GM19043 (cell line): ENCODE data around the gene CHST14.
"Not testable (repeated sequence)": the region's sequence is repeated elsewhere in the genome, so short reads cannot be mapped to it uniquely, and the experiment has no call there.

Source experiments
- ATAC-seq: cut with Tn5 transposase; IDR thresholded peaks from one replicate; pipeline ENCODE4 v1.9.1; 2021; ENCODE audit warnings: low read depth; ENCODE audit not compliant: unreplicated experiment

The CHST14 gene

GRCh38 chr15:40440743-40441564 is 29.8 kb upstream of the CHST14 start, which contains the start of gene BAHD1:
TSS of gene BAHD1 (plus strand) at chr15:40440953. CDS start at chr15:40458465, 17,512 bp downstream.
- peak; percentile 79 for ATAC-seq

- no peak for ATAC-seq
These were observed 28.9 kb upstream of the CHST14 start for GRCh38 chr15:40441565-40442531.

GRCh38 chr15:40443255-40443654 is 27.5 kb upstream of the CHST14 start:
- no peak for ATAC-seq

GRCh38 chr15:40443846-40444245 is 26.9 kb upstream of the CHST14 start:
- ATAC-seq, result no peak

GRCh38 chr15:40444736-40445135 is 26.0 kb upstream of the CHST14 start:
- no peak for ATAC-seq

GRCh38 chr15:40445421-40445922 is 25.3 kb upstream of the CHST14 start:
- no peak for ATAC-seq

GRCh38 chr15:40446144-40446543 is 24.6 kb upstream of the CHST14 start:
- ATAC-seq, result no peak

- ATAC-seq, result no peak
These were observed 22.4 kb upstream of the CHST14 start for GRCh38 chr15:40448354-40448753.

GRCh38 chr15:40449275-40449674 is 21.5 kb upstream of the CHST14 start:
- ATAC-seq, result no peak

- ATAC-seq, result no peak
These were observed 20.7 kb upstream of the CHST14 start for GRCh38 chr15:40450047-40450446.

GRCh38 chr15:40451527-40452158 is 19.1 kb upstream of the CHST14 start:
- ATAC-seq, result no peak

GRCh38 chr15:40452296-40453090 is 18.3 kb upstream of the CHST14 start:
- peak; percentile 70 for ATAC-seq

- not testable (repeated sequence) for ATAC-seq
These were observed 16.8 kb upstream of the CHST14 start for GRCh38 chr15:40453941-40454340.

GRCh38 chr15:40454904-40455391 is 15.8 kb upstream of the CHST14 start:
- ATAC-seq, result no peak

GRCh38 chr15:40456299-40456712 is 14.5 kb upstream of the CHST14 start:
- no peak for ATAC-seq

GRCh38 chr15:40456738-40457137 is 14.0 kb upstream of the CHST14 start:
- ATAC-seq, result no peak

GRCh38 chr15:40458495-40459371 is 12.1 kb upstream of the CHST14 start:
- ATAC-seq, result no peak

GRCh38 chr15:40459391-40460015 is 11.3 kb upstream of the CHST14 start:
- no peak for ATAC-seq
